SJSA1 (cell line): ENCODE results near the gene PSG3. TPM values are rescaled to one million over a fixed set of nuclear protein-coding genes. Genes with fewer than 3 reads are reported as not detected.
"Not testable (repeated sequence)": the region's sequence is repeated elsewhere in the genome, so short reads cannot be mapped to it uniquely, and the experiment has no call there.

Source experiments
- DNase-seq, 2 experiments: peaks; one replicate each; pipeline ENCODE4 v3.0.0-alpha.2; 2015 to 2020; ENCODE audit warnings: low spot score in 2 of 2, low read depth in 1 of 2
- H3K27ac ChIP-seq: fragments of 250-450 bp; sonication (Bioruptor Pico); 2 replicates; pipeline ENCODE4 v1.5.1; 2020; ENCODE audit warnings: mild to moderate bottlenecking, moderate library complexity
- H3K27me3 ChIP-seq: fragments of 250-450 bp; sonication (Bioruptor Pico); replicated peaks from 2 replicates; pipeline ENCODE4 v1.5.1; 2020; ENCODE audit warnings: mild to moderate bottlenecking, moderate library complexity
- H3K36me3 ChIP-seq: fragments of 250-450 bp; sonication (Bioruptor Pico); 2 replicates; pipeline ENCODE4 v1.5.1; 2020; ENCODE audit warnings: mild to moderate bottlenecking
- H3K4me1 ChIP-seq: fragments of 250-450 bp; sonication (Bioruptor Pico); replicated peaks from 2 replicates; pipeline ENCODE4 v1.6.1; 2021; ENCODE audit warnings: mild to moderate bottlenecking
- H3K4me3 ChIP-seq: fragments of 250-450 bp; sonication (Bioruptor Pico); 2 replicates; pipeline ENCODE4 v1.5.1; 2020; ENCODE audit warnings: mild to moderate bottlenecking
- H3K9me3 ChIP-seq: fragments of 250-450 bp; sonication (Bioruptor Pico); replicated peaks from 2 replicates; pipeline ENCODE4 v1.5.1; 2020; ENCODE audit warnings: mild to moderate bottlenecking
- total RNA-seq: library from RNA; depleted of rRNA; stranded (reverse); fragments of >200 nt; shearing (Covaris generic); gene quantifications from 2 replicates; pipeline ENCODE4 v1.2.3, GENCODE V29; 2014

PSG3 gene
- total RNA-seq, 1 experiment from 2014 or later: not detected

DNA sequence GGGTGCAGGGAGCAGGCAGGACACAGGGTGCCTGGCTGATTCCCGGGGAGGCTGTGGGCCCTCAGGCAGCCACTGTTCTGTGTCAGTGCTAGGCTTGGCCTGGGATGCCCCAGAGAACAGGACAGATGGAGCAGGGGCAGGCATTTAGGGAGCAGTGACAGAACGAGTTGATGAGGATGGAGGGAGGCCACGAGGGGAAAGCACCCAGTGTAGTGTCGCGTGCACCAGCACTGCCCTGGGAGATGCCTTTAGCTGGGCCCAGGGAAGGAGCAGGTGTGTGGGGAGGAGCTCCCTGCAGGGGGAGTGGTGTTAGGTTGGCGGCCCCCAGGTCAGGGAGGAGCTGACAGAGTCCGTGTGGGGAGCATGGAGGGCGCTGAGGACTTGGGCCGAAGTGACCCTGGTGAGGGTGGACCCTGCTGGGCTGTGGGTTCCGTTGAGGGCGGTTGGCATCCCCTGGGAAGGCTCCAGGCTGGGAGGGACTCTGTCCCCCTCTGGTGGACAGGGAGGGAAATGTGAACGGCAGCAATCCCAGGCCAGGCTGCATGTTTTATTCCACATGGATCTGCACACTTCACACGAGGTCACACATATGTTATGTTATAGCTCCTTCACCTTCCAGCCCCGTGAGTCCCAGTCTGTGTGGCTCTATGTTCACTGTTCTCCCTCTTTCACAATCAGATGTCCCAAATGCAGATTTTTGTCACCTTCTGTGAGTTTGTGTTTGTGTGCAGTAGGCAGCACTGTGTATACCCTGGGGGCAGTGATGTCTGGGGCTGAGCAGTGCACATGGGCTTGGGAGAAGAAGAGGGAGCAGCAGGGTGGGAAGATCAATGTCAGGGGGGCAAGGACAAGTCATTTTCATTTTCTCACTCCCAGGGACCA is 1.7 kb upstream of the PSG3 start:
- peak; percentile 12 to 48 for DNase-seq
- H3K4me1 ChIP-seq, H3K36me3 ChIP-seq, H3K4me3 ChIP-seq, H3K9me3 ChIP-seq, H3K27ac ChIP-seq, H3K27me3 ChIP-seq: not testable (repeated sequence)

GRCh38 chr19:42737581-42738011 is 2.7 kb downstream of the PSG3 start:
- DNase-seq, H3K4me1 ChIP-seq, H3K36me3 ChIP-seq, H3K27ac ChIP-seq, H3K27me3 ChIP-seq, H3K9me3 ChIP-seq, H3K4me3 ChIP-seq: not testable (repeated sequence)

DNA sequence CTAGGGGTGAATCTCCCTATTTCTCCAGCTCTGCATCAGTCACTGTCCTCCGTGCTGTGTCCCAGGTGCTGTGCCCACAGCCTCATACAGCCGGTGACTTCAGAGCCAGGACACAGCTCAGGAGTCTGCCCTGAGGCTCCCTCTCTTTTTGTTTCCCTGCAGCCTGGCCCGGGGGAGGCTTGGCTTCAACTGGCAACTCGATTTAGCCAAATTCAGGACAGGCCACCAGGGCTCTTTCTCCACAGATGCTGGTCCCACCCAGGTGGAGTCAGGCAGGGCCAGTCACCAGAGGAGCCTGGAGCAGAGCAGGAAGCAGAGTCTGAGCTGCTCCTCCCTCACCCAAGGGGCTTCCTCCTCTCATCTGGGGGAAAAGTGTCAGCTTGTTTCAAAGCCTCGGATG is 11.9 kb downstream of the PSG3 start:
- not testable (repeated sequence) for H3K4me1 ChIP-seq, H3K9me3 ChIP-seq, H3K27me3 ChIP-seq, DNase-seq, H3K27ac ChIP-seq, H3K36me3 ChIP-seq, H3K4me3 ChIP-seq

GRCh38 chr19:42714000-42714399 is 26.3 kb downstream of the PSG3 start:
- not testable (repeated sequence) for H3K27ac ChIP-seq, H3K9me3 ChIP-seq, H3K4me3 ChIP-seq, DNase-seq, H3K36me3 ChIP-seq, H3K4me1 ChIP-seq, H3K27me3 ChIP-seq

GRCh38 chr19:42712753-42713152 is 27.5 kb downstream of the PSG3 start:
- H3K27me3 ChIP-seq, H3K4me1 ChIP-seq, H3K36me3 ChIP-seq, DNase-seq, H3K9me3 ChIP-seq, H3K4me3 ChIP-seq, H3K27ac ChIP-seq: not testable (repeated sequence)

- DNase-seq, H3K27me3 ChIP-seq, H3K36me3 ChIP-seq, H3K9me3 ChIP-seq, H3K4me3 ChIP-seq, H3K4me1 ChIP-seq, H3K27ac ChIP-seq: not testable (repeated sequence)
Measured at GRCh38 chr19:42710986-42711385, 29.3 kb downstream of the PSG3 start.

DNA sequence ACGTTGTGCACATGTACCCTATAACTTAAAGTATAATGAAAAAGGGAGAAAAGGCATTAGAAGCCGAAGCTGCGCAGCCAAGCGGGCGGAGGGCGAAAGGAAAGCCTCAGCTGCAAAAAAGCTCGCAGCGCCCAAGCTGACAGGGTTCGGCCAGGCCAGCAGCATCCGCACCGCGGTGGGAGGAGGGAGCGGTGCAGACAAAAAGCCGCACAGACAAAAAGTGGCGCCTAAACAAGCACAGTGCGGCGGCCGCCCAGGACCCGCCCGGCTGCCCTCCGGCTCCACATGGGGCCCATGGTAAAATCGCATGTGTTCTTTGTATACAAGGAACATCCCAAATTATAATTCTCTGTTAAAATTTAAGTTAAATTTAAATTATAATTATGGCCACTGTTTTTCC is 42.4 kb downstream of the PSG3 start:
- Histone ChIP-seq H3K27me3 (peaks cover 23% of the 10 kb centered on the region), H3K4me1 (no peaks in the 10 kb centered on the region), H3K9me3 (no peaks in the 10 kb centered on the region), H3K27ac (no peak overlapping the region), H3K36me3 (no peaks in the 10 kb centered on the region), H3K4me3 (no peak overlapping the region)
- DNase-seq: no peak

DNA sequence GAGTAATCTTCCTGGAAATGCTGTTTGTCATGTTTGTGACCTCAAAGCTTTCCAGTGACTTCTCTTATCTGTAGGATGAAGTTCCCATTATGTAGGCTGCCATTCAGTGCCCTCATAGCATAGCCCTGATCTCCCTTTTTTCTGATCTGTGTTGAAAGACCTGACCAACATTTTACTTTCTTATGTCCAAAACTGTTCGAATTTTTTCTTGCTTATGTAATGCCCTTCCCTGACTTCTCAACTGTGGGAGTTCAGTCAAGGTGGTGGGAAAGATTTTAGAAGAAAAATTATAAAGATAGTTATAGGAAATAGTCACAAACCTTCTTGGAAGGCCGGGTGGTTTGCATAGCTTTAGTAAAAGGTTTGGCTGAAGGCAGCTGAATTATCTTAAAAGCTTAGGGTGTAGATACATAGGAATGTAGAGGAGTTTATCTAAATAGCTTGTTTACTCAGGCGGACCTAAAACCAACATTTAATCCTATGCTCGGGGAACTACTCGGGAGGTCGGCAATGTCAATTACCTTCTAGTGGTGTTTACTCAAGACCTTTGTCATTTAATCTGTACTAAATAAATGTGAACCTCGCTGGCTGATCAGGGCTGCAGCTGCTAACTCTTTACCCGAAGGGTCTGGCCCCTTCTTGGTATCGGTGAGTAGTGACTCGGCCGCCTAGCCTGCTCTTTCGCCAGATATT is 44.3 kb downstream of the PSG3 start:
- Histone ChIP-seq H3K36me3 (no peaks in the 10 kb centered on the region), H3K4me3 (no peak overlapping the region), H3K27me3 (peaks cover 19% of the 10 kb centered on the region; the same call in 1 of the 2 replicates), H3K9me3 (no peaks in the 10 kb centered on the region), H3K4me1 (no peaks in the 10 kb centered on the region), H3K27ac (no peak overlapping the region)
- no peak for DNase-seq

- Histone ChIP-seq H3K9me3 (no peaks in the 10 kb centered on the region), H3K27ac (no peak overlapping the region), H3K4me3 (no peak overlapping the region), H3K36me3 (no peaks in the 10 kb centered on the region), H3K27me3 (peaks cover 16% of the 10 kb centered on the region; the same call in 1 of the 2 replicates), H3K4me1 (no peaks in the 10 kb centered on the region)
- peak; percentile 28 to 54 for DNase-seq
Measured at GRCh38 chr19:42693760-42694350, 46.4 kb downstream of the PSG3 start.

DNA sequence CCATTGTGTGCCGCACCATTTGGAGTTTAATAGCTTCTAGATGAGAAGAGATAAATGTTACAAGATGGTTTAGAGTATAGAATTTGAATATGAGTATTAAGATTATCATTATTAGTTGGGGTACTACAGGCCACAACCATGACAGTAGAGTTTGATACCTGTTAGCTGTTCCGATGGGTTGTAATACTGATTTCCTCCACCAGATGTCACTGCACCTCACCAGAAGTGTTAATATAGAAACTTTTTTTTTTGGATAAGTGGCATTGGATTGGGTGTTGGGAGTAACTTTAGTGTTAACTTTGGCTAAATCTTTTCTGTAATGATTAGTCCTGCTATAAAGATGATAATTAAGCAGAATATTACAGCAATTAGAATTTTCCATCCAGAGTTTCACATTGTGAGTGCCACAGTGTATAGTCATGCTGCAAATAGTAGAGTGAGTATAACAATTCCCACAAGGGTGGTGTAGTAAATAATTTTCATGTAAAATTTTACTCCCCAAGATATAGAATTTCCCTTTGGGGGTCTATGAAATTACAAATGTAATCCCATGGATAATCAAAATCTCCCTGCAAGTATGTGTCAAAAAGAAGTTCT is 56.3 kb downstream of the PSG3 start:
- Histone ChIP-seq H3K9me3 (peaks cover 12% of the 10 kb centered on the region), H3K4me3 (no peak overlapping the region), H3K4me1 (no peaks in the 10 kb centered on the region), H3K27ac (no peak overlapping the region), H3K27me3 (no peaks in the 10 kb centered on the region; the same call in 1 of the 2 replicates), H3K36me3 (no peaks in the 10 kb centered on the region)
- peak in 1 of 2 experiments; percentile 12 for DNase-seq

DNA sequence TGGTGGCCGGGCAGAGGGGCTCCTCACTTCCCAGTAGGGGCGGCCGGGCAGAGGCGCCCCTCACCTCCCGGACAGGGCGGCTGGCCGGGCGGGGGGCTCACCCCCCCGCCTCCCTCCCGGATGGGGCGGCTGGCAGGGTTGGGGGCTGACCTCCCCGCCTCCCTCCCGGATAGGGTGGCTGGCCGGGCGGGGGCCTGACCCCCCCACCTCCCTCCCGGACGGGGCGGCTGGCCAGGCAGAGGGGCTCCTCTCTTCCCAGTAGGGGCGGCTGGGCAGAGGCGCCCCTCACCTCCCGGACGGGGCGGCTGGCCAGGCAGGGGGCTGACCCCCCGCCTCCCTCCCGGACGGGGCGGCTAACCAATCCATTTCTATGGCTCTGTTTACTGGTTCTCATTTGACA is 64.0 kb downstream of the PSG3 start:
- not testable (repeated sequence) for H3K4me3 ChIP-seq

GRCh38 chr19:42674549-42674948 is 65.7 kb downstream of the PSG3 start:
- H3K4me3 ChIP-seq, H3K9me3 ChIP-seq, H3K4me1 ChIP-seq, H3K27ac ChIP-seq, H3K36me3 ChIP-seq, DNase-seq: not testable (repeated sequence)
- peaks cover 18% of the 10 kb centered on the region for H3K27me3 ChIP-seq

More for the DNA sequence above, 64.0 kb downstream of the PSG3 start:
- H3K4me1 ChIP-seq, H3K9me3 ChIP-seq, H3K27ac ChIP-seq, H3K36me3 ChIP-seq, DNase-seq: not testable (repeated sequence)
- H3K27me3 ChIP-seq: peaks cover 13% of the 10 kb centered on the region
